ENCODE data around the gene GPR87.

Gene GPR87

GRCh38 chr3:151315136-151315535 is 1.5 kb downstream of the GPR87 start:
- no peak overlapping the region for H4K8ac ChIP-seq (ENCODE audit: low read depth, low read length)
- WGBS (ENCODE audit: extremely low coverage, insufficient coverage, low lambda C conversion rate): no CpG with 5 or more reads among the region's 2 CpGs
- H3K9ac ChIP-seq (ENCODE audit: low read length): no peak overlapping the region
- H3K4me3 ChIP-seq (ENCODE audit: low read length): no peak overlapping the region
- H3K79me2 ChIP-seq (ENCODE audit: control insufficient read depth, insufficient read depth, low read length): no peaks in the 10 kb centered on the region
- DNase-seq: peak; percentile 70
- no peak overlapping the region for H2BK120ac ChIP-seq (ENCODE audit: low read depth, low read length)
- H3K27ac ChIP-seq (ENCODE audit: low read depth, low read length): no peak overlapping the region
- H3K23ac ChIP-seq (ENCODE audit: low read length): no peak overlapping the region
- H3K4ac ChIP-seq (ENCODE audit: low read depth, low read length): no peak overlapping the region
- no peak overlapping the region for H3K56ac ChIP-seq (ENCODE audit: low read length)
- H3K79me1 ChIP-seq (ENCODE audit: low read length): no peaks in the 10 kb centered on the region
- no peak overlapping the region for H3K4me2 ChIP-seq (ENCODE audit: low read length)
- H3K27me3 ChIP-seq (ENCODE audit: insufficient read depth, low read length, poor library complexity): no peaks in the 10 kb centered on the region
- H2BK15ac ChIP-seq (replicated peaks; ENCODE audit: low read depth): no peak overlapping the region
- H4K5ac ChIP-seq (ENCODE audit: low read length): no peak overlapping the region
- H3K18ac ChIP-seq (ENCODE audit: low read length): no peak overlapping the region
- peaks cover 6% of the 10 kb centered on the region for H3K4me1 ChIP-seq (ENCODE audit: control insufficient read depth, low read depth, low read length)
- H2AK5ac ChIP-seq (ENCODE audit: low read length): no peak overlapping the region
- H3K36me3 ChIP-seq (ENCODE audit: control insufficient read depth, insufficient read depth, low read length): no peaks in the 10 kb centered on the region
- no peak overlapping the region for H2BK5ac ChIP-seq (ENCODE audit: low read length)

GRCh38 chr3:151314593-151314992 is 2.0 kb downstream of the GPR87 start:
- H3K4me1 ChIP-seq (ENCODE audit: control insufficient read depth, low read depth, low read length): peaks cover 6% of the 10 kb centered on the region
- H3K4ac ChIP-seq (ENCODE audit: low read depth, low read length): no peak overlapping the region
- H2BK120ac ChIP-seq (ENCODE audit: low read depth, low read length): no peak overlapping the region
- H3K27ac ChIP-seq (ENCODE audit: low read depth, low read length): no peak overlapping the region
- H2BK5ac ChIP-seq (ENCODE audit: low read length): no peak overlapping the region
- H3K23ac ChIP-seq (ENCODE audit: low read length): no peak overlapping the region
- peak overlapping the region; percentile 75 for H3K18ac ChIP-seq (ENCODE audit: low read length)
- no peak overlapping the region for H3K9ac ChIP-seq (ENCODE audit: low read length)
- no peaks in the 10 kb centered on the region for H3K79me2 ChIP-seq (ENCODE audit: control insufficient read depth, insufficient read depth, low read length)
- no peak overlapping the region for H3K56ac ChIP-seq (ENCODE audit: low read length)
- no peak overlapping the region for H4K5ac ChIP-seq (ENCODE audit: low read length)
- H2BK15ac ChIP-seq (replicated peaks; ENCODE audit: low read depth): no peak overlapping the region
- no peak overlapping the region for H4K8ac ChIP-seq (ENCODE audit: low read depth, low read length)
- no peaks in the 10 kb centered on the region for H3K79me1 ChIP-seq (ENCODE audit: low read length)
- H3K4me2 ChIP-seq (ENCODE audit: low read length): no peak overlapping the region
- no peaks in the 10 kb centered on the region for H3K36me3 ChIP-seq (ENCODE audit: control insufficient read depth, insufficient read depth, low read length)
- no CpG with 5 or more reads among the region's 5 CpGs for WGBS (ENCODE audit: extremely low coverage, insufficient coverage, low lambda C conversion rate)
- DNase-seq: peak; percentile 47
- H3K4me3 ChIP-seq (ENCODE audit: low read length): no peak overlapping the region
- H2AK5ac ChIP-seq (ENCODE audit: low read length): no peak overlapping the region
- H3K27me3 ChIP-seq (ENCODE audit: insufficient read depth, low read length, poor library complexity): no peaks in the 10 kb centered on the region

- H2AK5ac ChIP-seq (ENCODE audit: low read length): no peak overlapping the region
- no peaks in the 10 kb centered on the region for H3K79me2 ChIP-seq (ENCODE audit: control insufficient read depth, insufficient read depth, low read length)
- H2BK15ac ChIP-seq (replicated peaks; ENCODE audit: low read depth): no peak overlapping the region
- no peaks in the 10 kb centered on the region for H3K79me1 ChIP-seq (ENCODE audit: low read length)
- H3K18ac ChIP-seq (ENCODE audit: low read length): no peak overlapping the region
- no peak overlapping the region for H2BK5ac ChIP-seq (ENCODE audit: low read length)
- H3K23ac ChIP-seq (ENCODE audit: low read length): no peak overlapping the region
- peaks cover 6% of the 10 kb centered on the region for H3K4me1 ChIP-seq (ENCODE audit: control insufficient read depth, low read depth, low read length)
- no peak overlapping the region for H3K9ac ChIP-seq (ENCODE audit: low read length)
- H3K36me3 ChIP-seq (ENCODE audit: control insufficient read depth, insufficient read depth, low read length): no peaks in the 10 kb centered on the region
- no peak for DNase-seq
- H3K4ac ChIP-seq (ENCODE audit: low read depth, low read length): no peak overlapping the region
- H2BK120ac ChIP-seq (ENCODE audit: low read depth, low read length): no peak overlapping the region
- no peak overlapping the region for H3K4me2 ChIP-seq (ENCODE audit: low read length)
- H3K27me3 ChIP-seq (ENCODE audit: insufficient read depth, low read length, poor library complexity): no peaks in the 10 kb centered on the region
- no peak overlapping the region for H3K4me3 ChIP-seq (ENCODE audit: low read length)
- WGBS (ENCODE audit: extremely low coverage, insufficient coverage, low lambda C conversion rate): no CpG with 5 or more reads among the region's 2 CpGs
- H4K5ac ChIP-seq (ENCODE audit: low read length): no peak overlapping the region
- H3K27ac ChIP-seq (ENCODE audit: low read depth, low read length): no peak overlapping the region
- H4K8ac ChIP-seq (ENCODE audit: low read depth, low read length): no peak overlapping the region
- H3K56ac ChIP-seq (ENCODE audit: low read length): no peak overlapping the region
Measured at GRCh38 chr3:151314137-151314536, 2.5 kb downstream of the GPR87 start.

GRCh38 chr3:151312972-151313371 is 3.6 kb downstream of the GPR87 start:
- no peak overlapping the region for H2BK15ac ChIP-seq (replicated peaks; ENCODE audit: low read depth)
- no peaks in the 10 kb centered on the region for H3K79me2 ChIP-seq (ENCODE audit: control insufficient read depth, insufficient read depth, low read length)
- peaks cover 6% of the 10 kb centered on the region for H3K4me1 ChIP-seq (ENCODE audit: control insufficient read depth, low read depth, low read length)
- H3K4ac ChIP-seq (ENCODE audit: low read depth, low read length): no peak overlapping the region
- H3K36me3 ChIP-seq (ENCODE audit: control insufficient read depth, insufficient read depth, low read length): no peaks in the 10 kb centered on the region
- H3K23ac ChIP-seq (ENCODE audit: low read length): no peak overlapping the region
- no peak overlapping the region for H3K4me2 ChIP-seq (ENCODE audit: low read length)
- no peak overlapping the region for H2BK5ac ChIP-seq (ENCODE audit: low read length)
- no peak overlapping the region for H3K56ac ChIP-seq (ENCODE audit: low read length)
- H3K27me3 ChIP-seq (ENCODE audit: insufficient read depth, low read length, poor library complexity): no peaks in the 10 kb centered on the region
- H2BK120ac ChIP-seq (ENCODE audit: low read depth, low read length): no peak overlapping the region
- H4K8ac ChIP-seq (ENCODE audit: low read depth, low read length): no peak overlapping the region
- no peak overlapping the region for H2AK5ac ChIP-seq (ENCODE audit: low read length)
- H3K9ac ChIP-seq (ENCODE audit: low read length): no peak overlapping the region
- no peak overlapping the region for H3K18ac ChIP-seq (ENCODE audit: low read length)
- no peak overlapping the region for H3K4me3 ChIP-seq (ENCODE audit: low read length)
- no peak overlapping the region for H4K5ac ChIP-seq (ENCODE audit: low read length)
- H3K27ac ChIP-seq (ENCODE audit: low read depth, low read length): no peak overlapping the region
- no CpG with 5 or more reads among the region's 3 CpGs for WGBS (ENCODE audit: extremely low coverage, insufficient coverage, low lambda C conversion rate)
- no peaks in the 10 kb centered on the region for H3K79me1 ChIP-seq (ENCODE audit: low read length)
- DNase-seq: no peak

GRCh38 chr3:151309566-151309965 is 7.1 kb downstream of the GPR87 start:
- Histone ChIP-seq H3K4me3 (ENCODE audit: low read length) (no peak overlapping the region), H3K4me2 (ENCODE audit: low read length) (no peak overlapping the region), H3K36me3 (ENCODE audit: control insufficient read depth, insufficient read depth, low read length) (no peaks in the 10 kb centered on the region), H4K8ac (ENCODE audit: low read depth, low read length) (no peak overlapping the region), H3K9ac (ENCODE audit: low read length) (no peak overlapping the region), H3K27me3 (ENCODE audit: insufficient read depth, low read length, poor library complexity) (no peaks in the 10 kb centered on the region), H3K4me1 (ENCODE audit: control insufficient read depth, low read depth, low read length) (peaks cover 17% of the 10 kb centered on the region), H3K18ac (ENCODE audit: low read length) (no peak overlapping the region), H3K4ac (ENCODE audit: low read depth, low read length) (no peak overlapping the region), H2BK15ac (replicated peaks; ENCODE audit: low read depth) (no peak overlapping the region), H3K56ac (ENCODE audit: low read length) (no peak overlapping the region), H3K79me1 (ENCODE audit: low read length) (no peaks in the 10 kb centered on the region), H2BK5ac (ENCODE audit: low read length) (no peak overlapping the region), H2BK120ac (ENCODE audit: low read depth, low read length) (no peak overlapping the region), H3K79me2 (ENCODE audit: control insufficient read depth, insufficient read depth, low read length) (no peaks in the 10 kb centered on the region), H3K27ac (ENCODE audit: low read depth, low read length) (no peak overlapping the region), H4K5ac (ENCODE audit: low read length) (no peak overlapping the region), H2AK5ac (ENCODE audit: low read length) (no peak overlapping the region), H3K23ac (ENCODE audit: low read length) (no peak overlapping the region)
- DNase-seq: no peak
- no CpG with 5 or more reads among the region's 2 CpGs for WGBS (ENCODE audit: extremely low coverage, insufficient coverage, low lambda C conversion rate)

Measured in mesendoderm (in vitro differentiated cells).